ENCODE data around the gene FUCA1. TPM values are rescaled to one million over a fixed set of nuclear protein-coding genes. Genes with fewer than 3 reads are reported as not detected.

The FUCA1 gene
- total and polyA plus RNA-seq, 5 experiments from 2014 or later: 8.1 to 18.4 (median 13.8) TPM

DNA sequence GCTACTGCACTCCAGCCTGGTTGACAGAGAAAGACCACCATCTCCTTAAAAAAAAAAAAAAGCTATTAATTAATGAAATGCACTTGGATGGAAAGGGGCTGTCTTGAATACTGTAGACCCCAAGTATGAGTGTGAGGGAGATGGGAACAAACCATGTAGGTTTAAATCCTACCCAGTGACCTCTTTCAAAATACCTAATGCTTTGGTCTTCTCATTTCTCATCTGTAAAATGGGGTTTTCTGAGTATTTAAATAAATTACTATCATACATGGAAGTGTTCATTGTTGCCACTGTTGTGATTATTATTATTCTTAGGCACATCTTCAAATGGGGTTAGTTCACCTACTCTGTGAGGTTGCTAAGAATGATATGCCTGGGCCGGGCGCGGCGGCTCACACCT lies 17.1 kb upstream of the FUCA1 start:
- H3K9me3 Mint-ChIP-seq: peaks cover 0 to 1% (median 0%) of the 10 kb centered on the region in 9 donors
- DNase-seq (no peak), ATAC-seq (no peak)
- H3K4me1 Mint-ChIP-seq: peaks cover 0 to 22% (median 0%) of the 10 kb centered on the region in 4 donors
- no peak overlapping the region for H3K27ac Mint-ChIP-seq
- H3K36me3 Mint-ChIP-seq: no peaks in the 10 kb centered on the region
- no peak overlapping the region for H3K4me3 Mint-ChIP-seq
- no peaks in the 10 kb centered on the region for H3K27me3 Mint-ChIP-seq
- POLR2A ChIA-PET: interaction anchor here (0.6 kb wide), 1 partner anchor 12 kb away, joined by 3 read pairs; no protein-coding TSS in a partner anchor

- H3K9me3 Mint-ChIP-seq: peaks cover 0 to 24% (median 13%) of the 10 kb centered on the region in 9 donors
- ATAC-seq: no peak
- POLR2A ChIA-PET: no interaction called here
Observed at GRCh38 chr1:23882746-23883145, 14.7 kb upstream of the FUCA1 start.

DNA sequence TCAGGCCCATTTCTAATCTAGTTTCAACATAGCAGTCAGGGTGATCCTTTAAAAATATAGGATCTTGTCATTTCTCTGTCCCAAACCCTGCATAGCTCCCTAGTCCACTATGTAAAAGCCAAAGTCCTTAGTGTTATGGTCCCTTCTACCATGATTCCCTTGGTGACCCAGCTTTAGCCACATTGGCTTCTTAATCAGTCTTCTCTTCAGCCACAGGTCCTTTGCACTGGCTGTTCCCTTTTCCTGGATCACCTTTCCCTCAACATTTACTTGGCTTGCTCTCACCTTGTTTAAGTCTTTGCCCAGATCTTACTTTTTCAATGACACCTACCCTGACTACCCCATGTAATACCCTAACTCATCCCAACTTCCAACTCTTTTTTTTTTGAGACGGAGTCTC lies 11.7 kb upstream of the FUCA1 start:
- POLR2A ChIA-PET: no interaction called here
- DNase-seq: no peak
- Mint-ChIP-seq H3K27me3 (no peaks in the 10 kb centered on the region), H3K27ac (no peak overlapping the region), H3K36me3 (peaks cover 0 to 21% (median 15%) of the 10 kb centered on the region in 3 donors), H3K9me3 (peaks cover 0 to 33% (median 16%) of the 10 kb centered on the region in 9 donors), H3K4me3 (no peak overlapping the region), H3K4me1 (peaks cover 0 to 1% (median 0%) of the 10 kb centered on the region in 4 donors)
- ATAC-seq: no peak

More at GRCh38 chr1:23882746-23883145, 14.7 kb upstream of the FUCA1 start:
- Mint-ChIP-seq H3K27me3 (no peaks in the 10 kb centered on the region), H3K27ac (no peak overlapping the region), H3K4me3 (no peak overlapping the region), H3K36me3 (peaks cover 0 to 15% (median 8%) of the 10 kb centered on the region in 3 donors), H3K4me1 (peaks cover 0 to 5% (median 0%) of the 10 kb centered on the region in 4 donors)
- DNase-seq: no peak

DNA sequence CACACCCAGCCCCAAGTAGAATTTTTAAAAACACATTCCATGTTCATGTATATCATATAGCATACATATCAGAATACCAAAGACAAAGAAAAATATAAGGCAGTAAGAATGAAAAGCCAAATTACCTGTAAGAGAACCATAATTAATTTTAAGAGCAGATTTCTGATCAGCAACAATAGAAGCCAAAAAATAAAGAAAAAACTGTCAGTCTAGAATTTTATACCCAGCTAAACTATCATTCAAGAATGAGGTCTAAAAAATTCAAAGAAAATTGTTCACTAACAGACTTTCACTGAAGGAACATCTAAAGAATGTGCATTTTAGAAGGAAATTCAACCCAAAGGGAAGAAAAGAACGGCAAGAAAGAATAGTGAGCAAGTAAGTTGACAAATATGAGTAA lies 10.6 kb upstream of the FUCA1 start:
- H3K36me3 Mint-ChIP-seq: peaks cover 0 to 21% (median 15%) of the 10 kb centered on the region in 3 donors
- DNase-seq: no peak
- H3K4me3 Mint-ChIP-seq: peak overlapping the region in 1 of 10 donors; percentile 38
- no peak overlapping the region for H3K27ac Mint-ChIP-seq
- H3K27me3 Mint-ChIP-seq: peaks cover 0 to 1% (median 0%) of the 10 kb centered on the region in 5 donors
- POLR2A ChIA-PET: no interaction called here
- peaks cover 0 to 1% (median 0%) of the 10 kb centered on the region in 4 donors for H3K4me1 Mint-ChIP-seq
- no peak for ATAC-seq
- H3K9me3 Mint-ChIP-seq: peaks cover 0 to 33% (median 16%) of the 10 kb centered on the region in 9 donors

DNA sequence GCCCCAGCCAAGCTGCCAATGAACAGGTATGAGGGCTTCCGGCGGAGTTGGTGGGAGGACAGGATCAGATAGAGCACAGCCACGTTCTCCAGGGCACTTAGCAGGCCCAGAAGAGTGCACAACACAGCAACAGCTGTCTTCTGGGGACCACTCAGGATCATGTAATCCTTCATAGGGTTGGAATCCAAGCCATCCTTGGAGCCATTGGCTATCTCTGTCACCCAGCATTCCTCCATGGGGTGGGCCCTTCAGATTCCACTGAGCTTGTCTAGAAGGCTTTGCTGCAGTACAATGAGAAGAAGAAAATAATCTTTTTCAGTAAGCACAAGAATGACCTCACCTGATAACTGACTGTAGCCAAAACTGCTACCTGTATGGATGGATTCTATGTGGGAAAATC lies 7.3 kb upstream of the FUCA1 start:
- Mint-ChIP-seq H3K4me1 (peaks cover 0 to 1% (median 0%) of the 10 kb centered on the region in 4 donors), H3K4me3 (no peak overlapping the region), H3K36me3 (peaks cover 0 to 21% (median 15%) of the 10 kb centered on the region in 3 donors), H3K27me3 (peaks cover 0 to 1% (median 0%) of the 10 kb centered on the region in 5 donors), H3K27ac (no peak overlapping the region), H3K9me3 (peaks cover 0 to 33% (median 16%) of the 10 kb centered on the region in 9 donors)
- ATAC-seq: no peak
- no peak for DNase-seq
- POLR2A ChIA-PET: no interaction called here

DNA sequence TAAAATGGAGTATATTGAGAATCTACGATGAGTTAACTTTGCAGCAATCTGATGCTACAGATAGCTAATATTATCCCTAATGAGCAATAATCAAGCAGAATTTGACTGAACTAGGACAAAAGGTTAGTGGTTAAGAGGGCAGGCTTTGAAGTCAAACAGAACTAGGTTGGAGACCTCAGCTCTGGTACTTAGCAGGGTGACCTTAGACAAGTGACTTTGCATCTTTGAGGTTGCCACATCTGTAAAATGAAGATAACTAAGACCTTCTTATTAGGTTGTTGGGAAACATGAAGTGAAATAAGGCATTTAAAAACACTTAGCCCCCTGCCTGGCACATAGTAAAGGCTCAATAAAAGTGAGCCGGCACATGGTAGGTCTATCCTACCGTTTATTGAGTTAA lies 4.3 kb upstream of the FUCA1 start:
- Mint-ChIP-seq H3K4me3 (no peak overlapping the region), H3K27me3 (peaks cover 0 to 1% (median 0%) of the 10 kb centered on the region in 5 donors), H3K36me3 (peaks cover 0 to 5% (median 3%) of the 10 kb centered on the region in 3 donors), H3K9me3 (peaks cover 0 to 7% (median 3%) of the 10 kb centered on the region in 9 donors), H3K27ac (no peak overlapping the region), H3K4me1 (peaks cover 10 to 18% (median 13%) of the 10 kb centered on the region in 4 donors)
- POLR2A ChIA-PET: interaction anchor here (1.0 kb wide), 1 partner anchor 47 kb away, joined by 3 read pairs; the partner anchor contains the start of gene HMGCL
- no peak for DNase-seq
- ATAC-seq: no peak

DNA sequence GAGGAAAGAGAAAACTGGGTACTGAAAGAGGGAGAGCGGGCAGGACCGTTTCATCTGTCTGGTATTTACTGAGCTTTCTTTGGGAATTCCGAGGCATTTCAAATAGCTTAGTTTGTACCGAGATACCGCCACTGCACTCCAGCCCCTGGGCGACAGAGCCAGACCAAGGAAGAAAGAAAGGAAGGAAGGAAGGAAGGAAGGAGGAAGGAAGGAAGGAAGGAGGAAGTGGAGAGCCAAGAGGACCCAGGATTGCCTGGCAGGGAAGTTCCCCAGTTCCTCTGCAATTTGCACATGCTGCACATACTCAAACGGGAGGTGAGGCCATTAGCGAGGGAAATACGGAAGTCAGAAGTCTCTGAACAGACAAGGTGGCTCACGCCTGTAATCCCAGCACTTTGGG lies 961 bp upstream of the FUCA1 start:
- H3K4me1 Mint-ChIP-seq: peaks cover 13 to 40% (median 31%) of the 10 kb centered on the region in 4 donors
- POLR2A ChIA-PET: interaction anchor here (0.9 to 1.8 kb wide), 4 partner anchors 44 to 126 kb away, joined by 3 to 10 read pairs (median 4); partner anchors contain the start of genes CNR2, ELOA and HMGCL
- DNase-seq: no peak
- H3K36me3 Mint-ChIP-seq: peaks cover 0 to 14% (median 3%) of the 10 kb centered on the region in 3 donors
- H3K27me3 Mint-ChIP-seq: peaks cover 0 to under 1% (median 0%) of the 10 kb centered on the region in 5 donors
- no peaks in the 10 kb centered on the region for H3K9me3 Mint-ChIP-seq
- ATAC-seq: no peak
- peak overlapping the region in 8 of 10 donors; percentile 85 to 97 (median 94) for H3K27ac Mint-ChIP-seq
- peak overlapping the region; percentile 79 to 93 (median 86) for H3K4me3 Mint-ChIP-seq

- peak overlapping the region; percentile 85 to 97 (median 92) for H3K27ac Mint-ChIP-seq
- H3K4me3 Mint-ChIP-seq: peak overlapping the region; percentile 79 to 93 (median 86)
- H3K36me3 Mint-ChIP-seq: peaks cover 0 to 16% (median 3%) of the 10 kb centered on the region in 3 donors
- DNase-seq (no peak), ATAC-seq (peak; percentile 14 to 21)
- no peaks in the 10 kb centered on the region for H3K27me3 Mint-ChIP-seq
- POLR2A ChIA-PET: interaction anchor here (0.6 to 1.8 kb wide), 4 partner anchors 43 to 125 kb away, joined by 3 to 10 read pairs (median 3); partner anchors contain the start of genes CNR2, ELOA and HMGCL
- H3K4me1 Mint-ChIP-seq: peaks cover 13 to 40% (median 31%) of the 10 kb centered on the region in 4 donors
- no peaks in the 10 kb centered on the region for H3K9me3 Mint-ChIP-seq
Observed at GRCh38 chr1:23868557-23869016, 497 bp upstream of the FUCA1 start.

- Mint-ChIP-seq H3K36me3 (peaks cover 0 to 26% (median 7%) of the 10 kb centered on the region in 3 donors), H3K4me3 (peak overlapping the region; percentile 79 to 93 (median 86)), H3K27me3 (no peaks in the 10 kb centered on the region), H3K9me3 (no peaks in the 10 kb centered on the region), H3K4me1 (peaks cover 13 to 40% (median 31%) of the 10 kb centered on the region in 4 donors), H3K27ac (peak overlapping the region in 9 of 10 donors; percentile 13 to 97 (median 88))
- ATAC-seq (no peak), DNase-seq (no peak)
- POLR2A ChIA-PET: interaction anchor here (0.9 to 1.8 kb wide), 3 partner anchors 42 to 89 kb away, joined by 3 to 10 read pairs (median 4); partner anchors contain the start of genes HMGCL and PITHD1
Observed at GRCh38 chr1:23867542-23867894, 572 bp downstream of the FUCA1 start.

DNA sequence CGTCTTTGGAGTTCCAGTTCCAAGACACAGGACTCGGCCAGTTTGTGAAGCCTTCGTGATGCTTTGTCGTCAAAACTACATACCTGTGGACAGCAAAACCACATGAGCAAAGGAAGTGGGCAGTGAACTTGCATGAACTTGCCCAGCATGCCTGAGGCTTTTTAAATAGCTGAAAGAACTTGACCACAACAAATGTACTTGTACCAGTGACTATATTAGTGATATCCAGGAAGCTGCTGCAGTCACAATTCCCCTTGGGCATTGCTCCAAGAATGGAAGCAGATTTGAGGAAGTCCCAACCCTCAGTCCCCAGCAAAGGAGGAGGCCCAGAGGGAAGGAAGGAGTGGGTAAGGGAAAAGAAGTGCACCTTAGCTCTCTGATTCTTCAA lies 2.6 kb downstream of the FUCA1 start:
- DNase-seq (no peak), ATAC-seq (no peak)
- no peaks in the 10 kb centered on the region for H3K27me3 Mint-ChIP-seq
- peaks cover 13 to 40% (median 31%) of the 10 kb centered on the region in 4 donors for H3K4me1 Mint-ChIP-seq
- no peak overlapping the region for H3K27ac Mint-ChIP-seq
- H3K9me3 Mint-ChIP-seq: no peaks in the 10 kb centered on the region
- peaks cover 0 to 40% (median 9%) of the 10 kb centered on the region in 3 donors for H3K36me3 Mint-ChIP-seq
- POLR2A ChIA-PET: interaction anchor here (0.5 to 1.4 kb wide), 3 partner anchors 40 to 42 kb away, joined by 3 to 4 read pairs (median 3); partner anchors contain the start of gene HMGCL
- H3K4me3 Mint-ChIP-seq: peak overlapping the region in 3 of 10 donors; percentile 5 to 45 (median 22)

GRCh38 chr1:23864801-23865542 lies 3.1 kb downstream of the FUCA1 start:
- POLR2A ChIA-PET: interaction anchor here (0.5 to 1.4 kb wide), 3 partner anchors 39 to 42 kb away, joined by 3 to 4 read pairs (median 3); partner anchors contain the start of gene HMGCL
- no peak overlapping the region for H3K4me3 Mint-ChIP-seq
- H3K27me3 Mint-ChIP-seq: no peaks in the 10 kb centered on the region
- DNase-seq (no peak), ATAC-seq (no peak)
- H3K9me3 Mint-ChIP-seq: no peaks in the 10 kb centered on the region
- H3K4me1 Mint-ChIP-seq: peaks cover 13 to 40% (median 30%) of the 10 kb centered on the region in 4 donors
- H3K36me3 Mint-ChIP-seq: peaks cover 0 to 44% (median 9%) of the 10 kb centered on the region in 3 donors
- peak overlapping the region in 1 of 10 donors; percentile 15 for H3K27ac Mint-ChIP-seq

GRCh38 chr1:23862640-23863039 lies 5.5 kb downstream of the FUCA1 start:
- H3K27ac Mint-ChIP-seq: no peak overlapping the region
- peaks cover 0 to 66% (median 13%) of the 10 kb centered on the region in 3 donors for H3K36me3 Mint-ChIP-seq
- H3K4me3 Mint-ChIP-seq: no peak overlapping the region
- H3K4me1 Mint-ChIP-seq: peaks cover 5 to 30% (median 16%) of the 10 kb centered on the region in 4 donors
- ATAC-seq (no peak), DNase-seq (no peak)
- no peaks in the 10 kb centered on the region for H3K27me3 Mint-ChIP-seq
- no peaks in the 10 kb centered on the region for H3K9me3 Mint-ChIP-seq
- POLR2A ChIA-PET: no interaction called here

Measured in naive thymus-derived CD8-positive, alpha-beta T cell (primary cell).